ENCODE measurements around the gene CFAP57.

CFAP57 gene

DNA sequence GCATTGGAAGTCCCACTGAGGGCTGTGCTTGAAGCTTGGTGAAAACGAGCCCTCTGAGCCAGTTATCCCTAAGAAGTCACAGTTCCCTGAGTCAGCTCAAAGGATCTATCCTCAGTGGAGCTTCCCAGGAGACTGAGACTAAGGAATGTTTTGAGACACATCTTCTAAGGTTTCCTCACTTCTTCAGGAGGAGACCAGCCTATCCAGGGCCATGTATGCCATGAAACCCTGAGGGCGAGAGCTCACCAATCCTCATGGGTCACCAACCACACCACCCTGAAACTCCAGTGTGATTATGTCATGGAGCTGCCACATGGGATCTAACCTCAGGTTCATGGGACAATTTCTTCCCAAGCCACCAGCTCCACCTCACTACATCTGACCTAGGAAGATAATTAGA, 121.0 kb downstream of the CFAP57 start:
- TF ChIP-seq, protein P1, sequence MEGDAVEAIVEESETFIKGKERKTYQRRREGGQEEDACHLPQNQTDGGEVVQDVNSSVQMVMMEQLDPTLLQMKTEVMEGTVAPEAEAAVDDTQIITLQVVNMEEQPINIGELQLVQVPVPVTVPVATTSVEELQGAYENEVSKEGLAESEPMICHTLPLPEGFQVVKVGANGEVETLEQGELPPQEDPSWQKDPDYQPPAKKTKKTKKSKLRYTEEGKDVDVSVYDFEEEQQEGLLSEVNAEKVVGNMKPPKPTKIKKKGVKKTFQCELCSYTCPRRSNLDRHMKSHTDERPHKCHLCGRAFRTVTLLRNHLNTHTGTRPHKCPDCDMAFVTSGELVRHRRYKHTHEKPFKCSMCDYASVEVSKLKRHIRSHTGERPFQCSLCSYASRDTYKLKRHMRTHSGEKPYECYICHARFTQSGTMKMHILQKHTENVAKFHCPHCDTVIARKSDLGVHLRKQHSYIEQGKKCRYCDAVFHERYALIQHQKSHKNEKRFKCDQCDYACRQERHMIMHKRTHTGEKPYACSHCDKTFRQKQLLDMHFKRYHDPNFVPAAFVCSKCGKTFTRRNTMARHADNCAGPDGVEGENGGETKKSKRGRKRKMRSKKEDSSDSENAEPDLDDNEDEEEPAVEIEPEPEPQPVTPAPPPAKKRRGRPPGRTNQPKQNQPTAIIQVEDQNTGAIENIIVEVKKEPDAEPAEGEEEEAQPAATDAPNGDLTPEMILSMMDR (conservative IDR thresholded peaks at IDR 0.05; ENCODE audit: low read depth): no peak
- ChIA-PET CTCF (interaction anchor here (3.3 kb wide), 1 partner anchor 8 kb away, joined by 15 read pairs; the partner anchor contains the start of gene C1orf210), POLR2A (ENCODE audit: low non-redundant PET) (no interaction called here)
- no peak for DNase-seq (ENCODE audit: low spot score)
- H3K27ac ChIP-seq: no peak overlapping the region

- ChIA-PET POLR2A (ENCODE audit: low non-redundant PET) (no interaction called here), CTCF (interaction anchor here (3.3 kb wide), 1 partner anchor 9 kb away, joined by 15 read pairs; the partner anchor contains the start of gene C1orf210)
- peak; percentile 29 for DNase-seq (ENCODE audit: low spot score)
- H3K27ac ChIP-seq: 0 out of 2 replicates have a peak overlapping the region, but pooled peaks have one; percentile 7
- TF ChIP-seq, protein P1 (conservative IDR thresholded peaks at IDR 0.05; ENCODE audit: low read depth): no peak
Observed at GRCh38 chr1:43293896-43294760, 122.0 kb downstream of the CFAP57 start.

DNA sequence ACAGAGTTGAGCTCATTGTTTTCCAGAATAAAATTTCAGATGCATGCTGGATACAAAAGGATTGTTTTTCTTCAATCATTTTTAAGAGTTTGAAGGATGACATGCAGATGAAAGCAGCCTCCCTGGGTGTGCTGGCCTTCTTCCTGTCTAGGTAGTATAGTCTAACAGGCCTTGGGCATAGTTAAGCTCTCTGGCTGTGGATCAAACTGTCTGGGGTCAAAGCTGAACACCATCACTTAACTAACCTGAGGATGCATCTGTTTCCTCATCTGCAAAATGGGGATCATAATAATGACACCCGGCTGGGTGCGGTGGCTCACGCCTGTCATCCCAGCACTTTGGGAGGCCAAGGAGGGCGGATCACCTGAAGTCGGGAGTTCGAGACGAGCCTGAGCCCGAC, 122.6 kb downstream of the CFAP57 start:
- no peak for DNase-seq (ENCODE audit: low spot score)
- H3K27ac ChIP-seq: no peak overlapping the region
- CTCF ChIA-PET: interaction anchor here (3.3 kb wide), 1 partner anchor 10 kb away, joined by 15 read pairs; the partner anchor contains the start of gene C1orf210
- TF ChIP-seq, protein P1 (conservative IDR thresholded peaks at IDR 0.05; ENCODE audit: low read depth): no peak
- POLR2A ChIA-PET (ENCODE audit: low non-redundant PET): no interaction called here

DNA sequence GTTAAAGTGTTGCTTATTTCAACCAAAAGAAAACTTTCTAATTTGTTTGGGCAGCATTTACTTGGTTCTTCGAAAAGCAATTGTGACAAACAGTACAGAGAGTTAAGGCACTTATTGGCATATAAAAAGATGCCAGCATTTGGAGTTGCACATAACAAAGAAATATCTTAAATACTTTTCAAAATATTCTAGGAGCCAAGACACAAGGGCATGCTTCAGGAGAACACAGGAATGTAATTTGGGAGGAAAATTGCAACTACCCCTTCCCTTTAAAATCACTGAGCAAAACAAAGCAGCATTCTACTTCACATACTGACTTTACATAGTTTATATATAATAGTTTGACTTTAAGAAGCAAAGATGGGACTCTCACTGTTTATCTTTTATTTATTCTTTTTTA, 124.1 kb downstream of the CFAP57 start:
- DNase-seq (ENCODE audit: low spot score): no peak
- ChIA-PET POLR2A (ENCODE audit: low non-redundant PET) (no interaction called here), CTCF (no interaction called here)
- TF ChIP-seq, protein P1 (conservative IDR thresholded peaks at IDR 0.05; ENCODE audit: low read depth): no peak
- H3K27ac ChIP-seq: no peak overlapping the region

- CTCF ChIA-PET: interaction anchor here (0.6 kb wide), 1 partner anchor 72 kb away, joined by 7 read pairs; no protein-coding TSS in a partner anchor
- POLR2A ChIA-PET (ENCODE audit: low non-redundant PET): no interaction called here
- TF ChIP-seq, protein P1 (conservative IDR thresholded peaks at IDR 0.05; ENCODE audit: low read depth): no peak
- no peak for DNase-seq (ENCODE audit: low spot score)
- H3K27ac ChIP-seq: no peak overlapping the region
Observed at GRCh38 chr1:43298055-43298454, 125.9 kb downstream of the CFAP57 start.

DNA sequence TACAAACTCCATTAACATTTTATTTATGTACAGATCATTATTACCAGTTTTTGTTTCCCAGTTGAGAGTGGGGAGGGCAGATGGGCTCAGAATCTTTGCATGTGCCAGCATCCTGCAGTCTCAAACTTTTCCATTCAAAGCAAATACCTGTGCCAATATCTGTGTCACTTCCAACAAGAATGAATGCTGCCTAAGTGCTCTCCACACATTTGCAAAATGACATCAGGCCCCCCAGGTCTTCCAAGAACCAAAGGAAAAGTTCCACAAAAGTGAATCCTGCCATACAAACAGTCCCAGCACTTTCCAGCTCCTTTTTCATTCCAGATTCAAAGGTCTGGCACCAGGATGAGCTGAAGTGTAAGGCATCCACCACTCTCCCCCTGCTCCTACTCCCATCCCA, 127.0 kb downstream of the CFAP57 start:
- ChIA-PET CTCF (interaction anchor here (0.6 kb wide), 1 partner anchor 36 kb away, joined by 3 read pairs; no protein-coding TSS in a partner anchor), POLR2A (ENCODE audit: low non-redundant PET) (no interaction called here)
- H3K27ac ChIP-seq: no peak overlapping the region
- DNase-seq (ENCODE audit: low spot score): no peak
- TF ChIP-seq, protein P1 (conservative IDR thresholded peaks at IDR 0.05; ENCODE audit: low read depth): no peak

Measured in RWPE1 (cell line).